H1 (cell line): Measurements from ENCODE around the gene TDRKH. TPM values are rescaled to one million over a fixed set of nuclear protein-coding genes. Genes with fewer than 3 reads are reported as not detected.

ENCODE experiments used
- CTCF ChIA-PET: fragments of 300-600 bp; sonication (Branson Sonifier 250); formaldehyde crosslinking; loops from one replicate; lab custom pipeline; 2021; ENCODE audit not compliant: partially characterized antibody; lab: Charles Lee
- POLR2A ChIA-PET: fragments of 300-600 bp; sonication (Branson Sonifier 250); formaldehyde crosslinking; loops from one replicate; lab custom pipeline; 2021; ENCODE audit warnings: inconsistent platforms; ENCODE audit not compliant: partially characterized antibody; lab: Charles Lee
- DNase-seq, 2 experiments: peaks; one replicate each; pipeline versions ENCODE4 v3.0.0 to v3.0.0-alpha.2; 2010 to 2022; ENCODE audit warnings: low spot score in 2 of 2, low read depth in 1 of 2, mixed read lengths in 1 of 2
- FAIRE-seq: peaks from 2 replicates; lab custom pipeline; 2011; peaks lifted over from hg19 to GRCh38; lab: Jason Lieb, UNC
- H2AFZ ChIP-seq: 2 replicates; pipeline ENCODE4 v1.8.1; 2012; ENCODE audit warnings: low read length, inconsistent platforms
- H2AK5ac ChIP-seq: 2 replicates; pipeline ENCODE4 v1.6.1; 2013; ENCODE audit warnings: low read depth, low read length
- H2BK120ac ChIP-seq: replicated peaks from 2 replicates; pipeline ENCODE3; 2013; ENCODE audit warnings: low read depth, low read length, inconsistent platforms
- H2BK12ac ChIP-seq: 2 replicates; pipeline ENCODE4 v1.6.1; 2013; ENCODE audit warnings: low read depth, low read length
- H2BK15ac ChIP-seq: 2 replicates; pipeline ENCODE4 v1.6.1; 2013; ENCODE audit warnings: low read length
- H2BK20ac ChIP-seq: 2 replicates; pipeline ENCODE4 v1.6.1; 2013; ENCODE audit warnings: low read length
- H2BK5ac ChIP-seq: 2 replicates; pipeline ENCODE4 v1.6.1; 2013; ENCODE audit warnings: low read depth, low read length
- H3K14ac ChIP-seq: 2 replicates; pipeline ENCODE4 v1.6.1; 2013; ENCODE audit warnings: inconsistent platforms; ENCODE audit not compliant: insufficient read length
- H3K18ac ChIP-seq: 2 replicates; pipeline ENCODE4 v1.6.1; 2013; ENCODE audit warnings: low read length; ENCODE audit errors: extremely low read depth
- H3K23ac ChIP-seq: 2 replicates; pipeline ENCODE4 v1.6.1; 2013; ENCODE audit warnings: inconsistent platforms; ENCODE audit not compliant: insufficient read length
- H3K23me2 ChIP-seq: 2 replicates; pipeline ENCODE4 v1.6.1; 2013; ENCODE audit warnings: low read depth, low read length
- H3K27ac ChIP-seq: 2 replicates; pipeline ENCODE4 v1.6.1; 2011; ENCODE audit warnings: low read depth, low read length, inconsistent platforms
- H3K27me3 ChIP-seq, 4 experiments: replicated peaks in 1 of 4; 1 replicate in 1 of 4; 2 replicates in 3 of 4; pipeline versions ENCODE4 v1.6.1 to v1.8.1; 2011 to 2013; ENCODE audit warnings: low read length in 3 of 4, mild to moderate bottlenecking in 3 of 4, inconsistent platforms in 2 of 4, mixed read lengths in 2 of 4, moderate library complexity in 1 of 4; ENCODE audit not compliant: control insufficient read depth in 3 of 4, insufficient read depth in 3 of 4; ENCODE audit errors: extremely low read depth in 1 of 4
- H3K36me3 ChIP-seq, 4 experiments: 2 replicates each; pipeline versions ENCODE4 v1.6.1 to v1.8.1; 2011 to 2013; ENCODE audit warnings: mild to moderate bottlenecking in 4 of 4, low read length in 3 of 4, moderate library complexity in 2 of 4, control low read depth in 1 of 4, inconsistent platforms in 1 of 4; ENCODE audit not compliant: insufficient read depth in 4 of 4, control insufficient read depth in 2 of 4
- H3K4ac ChIP-seq: replicated peaks from 2 replicates; pipeline ENCODE3; 2013; ENCODE audit warnings: low read length, low read depth, mixed read lengths, inconsistent platforms; ENCODE audit not compliant: insufficient read length
- H3K4me1 ChIP-seq, 4 experiments: replicated peaks in 1 of 4; 1 replicate in 1 of 4; 2 replicates in 3 of 4; pipeline versions ENCODE4 v1.6.1 to v1.8.1; 2011 to 2013; ENCODE audit warnings: low read length in 3 of 4, inconsistent platforms in 2 of 4, mixed read lengths in 1 of 4; ENCODE audit not compliant: insufficient read depth in 4 of 4, control insufficient read depth in 3 of 4
- H3K4me2 ChIP-seq, 2 experiments: 2 replicates each; pipeline versions ENCODE4 v1.6.1 to v1.8.1; 2011 to 2013; ENCODE audit warnings: low read depth in 2 of 2, low read length in 2 of 2, control low read depth in 1 of 2, inconsistent platforms in 1 of 2, mild to moderate bottlenecking in 1 of 2; ENCODE audit not compliant: insufficient read depth in 1 of 2
- H3K4me3 ChIP-seq, 4 experiments: fragments of 200-600, 300-600 bp in 1 of 4; sonication (generic), shearing (Covaris generic), sonication (Bioruptor Twin) in 1 of 4; 2 replicates each; pipeline versions ENCODE4 v1.5.1 to v1.8.1; 2011 to 2016; ENCODE audit warnings: low read length in 4 of 4, low read depth in 3 of 4, control low read depth in 2 of 4, inconsistent platforms in 2 of 4, mild to moderate bottlenecking in 2 of 4, mixed read lengths in 1 of 4, moderate library complexity in 1 of 4; ENCODE audit not compliant: insufficient read depth in 2 of 4; ENCODE audit errors: extremely low read depth in 1 of 4
- H3K56ac ChIP-seq: replicated peaks from 2 replicates; pipeline ENCODE3; 2013; ENCODE audit warnings: low read depth, mild to moderate bottlenecking, mixed read lengths, low read length, inconsistent platforms; ENCODE audit not compliant: insufficient read length
- H3K79me1 ChIP-seq: 2 replicates; pipeline ENCODE4 v1.6.1; 2013; ENCODE audit warnings: low read depth, low read length, control low read depth
- H3K79me2 ChIP-seq, 2 experiments: 2 replicates each; pipeline versions ENCODE4 v1.6.1 to v1.8.1; 2012 to 2013; ENCODE audit warnings: low read length in 2 of 2, mild to moderate bottlenecking in 2 of 2, inconsistent platforms in 1 of 2; ENCODE audit not compliant: insufficient read depth in 2 of 2, control insufficient read depth in 1 of 2
- H3K9ac ChIP-seq, 4 experiments: replicated peaks in 1 of 4; 1 replicate in 1 of 4; 2 replicates in 3 of 4; pipeline versions ENCODE4 v1.6.1 to v1.8.1; 2011 to 2013; ENCODE audit warnings: low read depth in 3 of 4, low read length in 3 of 4, control low read depth in 2 of 4, mild to moderate bottlenecking in 2 of 4, moderate library complexity in 2 of 4, inconsistent platforms in 1 of 4; ENCODE audit errors: extremely low read depth in 1 of 4
- H3K9me3 ChIP-seq, 2 experiments: 2 replicates each; pipeline versions ENCODE4 v1.6.1 to v1.8.1; 2012 to 2013; ENCODE audit warnings: mild to moderate bottlenecking in 2 of 2, moderate library complexity in 2 of 2, control low read depth in 1 of 2, inconsistent platforms in 1 of 2, low read depth in 1 of 2, low read length in 1 of 2, mixed read lengths in 1 of 2; ENCODE audit not compliant: insufficient read depth in 2 of 2
- H4K20me1 ChIP-seq, 2 experiments: replicated peaks in 1 of 2; 2 replicates each; pipeline versions ENCODE3 to v1.8.1; 2011 to 2013; ENCODE audit warnings: inconsistent platforms in 2 of 2, low read length in 2 of 2, mild to moderate bottlenecking in 1 of 2; ENCODE audit not compliant: insufficient read depth in 2 of 2, control insufficient read depth in 1 of 2
- H4K5ac ChIP-seq: 2 replicates; pipeline ENCODE4 v1.6.1; 2013; ENCODE audit warnings: low read length, low read depth, mixed read lengths, inconsistent platforms; ENCODE audit not compliant: insufficient read length
- H4K8ac ChIP-seq: 2 replicates; pipeline ENCODE4 v1.8.0; 2013; ENCODE audit warnings: mild to moderate bottlenecking, moderate library complexity, low read length, inconsistent platforms; ENCODE audit not compliant: insufficient read depth; ENCODE audit errors: extremely low read depth
- H4K91ac ChIP-seq: replicated peaks from 2 replicates; pipeline ENCODE3; 2013; ENCODE audit warnings: low read length, mixed read lengths, inconsistent platforms; ENCODE audit not compliant: insufficient read length
- BACH1 ChIP-seq: IDR thresholded peaks from 2 replicates; pipeline ENCODE4 v1.6.1; 2012; ENCODE audit warnings: low read length, improper control_type of control experiment
- BRCA1 ChIP-seq: IDR thresholded peaks from 2 replicates; pipeline ENCODE4 v1.6.1; 2012; ENCODE audit warnings: low read depth, low read length, improper control_type of control experiment
- CHD1 ChIP-seq: IDR thresholded peaks from 2 replicates; pipeline ENCODE4 v1.6.1; 2012; ENCODE audit warnings: low read depth, low read length, improper control_type of control experiment
- HDAC2 ChIP-seq, 2 experiments: fragments of 300-600 bp in 1 of 2; sonication (generic) in 1 of 2; IDR thresholded peaks; 2 replicates each; pipeline ENCODE4 v1.6.1; 2011 to 2012; ENCODE audit warnings: low read depth in 2 of 2, low read length in 2 of 2, mild to moderate bottlenecking in 2 of 2, moderate library complexity in 2 of 2, borderline replicate concordance in 1 of 2, inconsistent platforms in 1 of 2
- MAX ChIP-seq: IDR thresholded peaks from 2 replicates; pipeline ENCODE4 v1.6.1; 2012; ENCODE audit warnings: inconsistent platforms
- POLR2AphosphoS5 ChIP-seq: IDR thresholded peaks from 2 replicates; pipeline ENCODE4 v1.6.1; 2011; ENCODE audit warnings: low read depth, low read length
- RNF2 ChIP-seq: fragments of 200-900, 300-1000 bp; sonication (generic); IDR thresholded peaks from 2 replicates; pipeline ENCODE4 v1.7.1; 2016; ENCODE audit warnings: borderline replicate concordance, low read depth, mild to moderate bottlenecking, antibody characterized with exemption, low read length; ENCODE audit not compliant: poor library complexity, severe bottlenecking; ENCODE audit errors: missing control alignments
- SAP30 ChIP-seq: fragments of 300-600 bp; sonication (generic); IDR thresholded peaks from 2 replicates; pipeline ENCODE4 v1.7.1; 2012; ENCODE audit warnings: low read length, moderate library complexity, mild to moderate bottlenecking, inconsistent platforms; ENCODE audit not compliant: insufficient read depth, insufficient replicate concordance
- SRF ChIP-seq: IDR thresholded peaks from 2 replicates; pipeline ENCODE4 v1.6.1; 2011; ENCODE audit warnings: mild to moderate bottlenecking, low read depth, low read length, moderate library complexity
- TAF1 ChIP-seq: IDR thresholded peaks from 2 replicates; pipeline ENCODE4 v1.6.1; 2011; ENCODE audit warnings: mild to moderate bottlenecking, low read depth, low read length
- TEAD4 ChIP-seq: IDR thresholded peaks from 2 replicates; pipeline ENCODE4 v1.6.1; 2012; ENCODE audit warnings: low read depth, low read length, inconsistent platforms, mixed read lengths
- WGBS, 2 experiments: shearing (Covaris generic) in 1 of 2; methylation state at CpG; one replicate each; pipeline versions ENCODE4 v1.1.6 to v1.1.7; 2013 to 2015; ENCODE audit warnings: low lambda C conversion rate in 2 of 2, mixed read lengths in 2 of 2, inconsistent platforms in 1 of 2, low coverage in 1 of 2, missing lambda C conversion rate in 1 of 2; ENCODE audit not compliant: insufficient replicate concordance in 2 of 2, insufficient coverage in 1 of 2, insufficient read length in 1 of 2; ENCODE audit errors: extremely low coverage in 1 of 2, missing lambda C conversion rate in 1 of 2; 5-methylcytosine and 5-hydroxymethylcytosine counted together
- polyA plus RNA-seq, 7 experiments: library from polyadenylated mRNA; depleted of rRNA in 3 of 7; stranded (reverse) in 5 of 7; unstranded in 2 of 7; fragments of >200 nt in 5 of 7; fragments of 200-250 nt in 2 of 7; gene quantifications; 1 replicate in 5 of 7; 2 replicates in 1 of 7; 4 replicates in 1 of 7; pipeline versions ENCODE4 v1.2.1 to v1.2.3, GENCODE V29; 2011 to 2013; ENCODE audit warnings: missing spikeins in 2 of 7, mixed read lengths in 2 of 7
- total RNA-seq: library from RNA; stranded (reverse); fragmentation: NEBNext Ultra II Directional; extraction: Animal tissue kit (Norgen Biotek cat#: 25700); gene quantifications from 2 replicates; pipeline ENCODE4 v1.2.1, GENCODE V29; 2021
- TF ChIP-seq, protein P1 (sequence below): IDR thresholded peaks from 2 replicates; pipeline ENCODE4 v1.6.1; 2011; ENCODE audit warnings: low read length, improper control_type of control experiment

Gene TDRKH
- total and polyA plus RNA-seq, 2 of the 8 experiments (the other 6 are each of a cell fraction or from before 2014, with no cell fraction given), result 9.9 to 26.1 TPM

- no peak for FAIRE-seq
- POLR2A ChIA-PET, result no interaction called here
- Histone ChIP-seq H2AK5ac (no peak overlapping the region), H2BK20ac (no peak overlapping the region), H3K4ac (no peak overlapping the region), H2BK15ac (no peak overlapping the region), H2BK120ac (no peak overlapping the region), H3K14ac (no peak overlapping the region), H4K5ac (no peak overlapping the region), H3K9ac (no peak overlapping the region), H3K23me2 (no peaks in the 10 kb centered on the region; the same call in 1 of the 2 replicates), H3K27me3 (no peaks in the 10 kb centered on the region), H3K9me3 (no peaks in the 10 kb centered on the region), H3K36me3 (no peaks in the 10 kb centered on the region), H3K4me2 (no peak overlapping the region), H3K79me1 (no peaks in the 10 kb centered on the region), H4K91ac (no peak overlapping the region), H3K56ac (no peak overlapping the region), H3K27ac (no peak overlapping the region), H2AFZ (no peak overlapping the region), H2BK12ac (no peak overlapping the region), H4K20me1 (no peaks in the 10 kb centered on the region), H3K4me3 (no peak overlapping the region), H4K8ac (no peak overlapping the region; the same call in 1 of the 2 replicates), H3K18ac (no peak overlapping the region), H2BK5ac (no peak overlapping the region), H3K23ac (no peak overlapping the region), H3K79me2 (no peaks in the 10 kb centered on the region), H3K4me1 (peaks cover 0 to 1% (median 0%) of the 10 kb centered on the region in 4 experiments; a peak in 1 of 7 replicates)
- WGBS, 2 experiments, result 94% methylated on average over 8 of the region's 8 CpGs; no CpG with 5 or more reads in 1 of the 2 experiments
- no peak for DNase-seq
- CTCF ChIA-PET, result interaction anchor here (1.1 to 1.6 kb wide), 3 partner anchors 8 to 153 kb away, joined by 3 to 5 read pairs (median 3); no protein-coding TSS in a partner anchor
- TF ChIP-seq BACH1 (no peak), RNF2 (no peak), BRCA1 (no peak), SAP30 (no peak), SRF (no peak), MAX (no peak), CHD1 (no peak), HDAC2 (IDR thresholded peaks at IDR 0.05; ENCODE audit: borderline replicate concordance in 1 of 2, low read depth in 2 of 2, low read length in 2 of 2) (no peak), TAF1 (no peak), POLR2AphosphoS5 (no peak), TEAD4 (no peak)
- TF ChIP-seq, protein P1, sequence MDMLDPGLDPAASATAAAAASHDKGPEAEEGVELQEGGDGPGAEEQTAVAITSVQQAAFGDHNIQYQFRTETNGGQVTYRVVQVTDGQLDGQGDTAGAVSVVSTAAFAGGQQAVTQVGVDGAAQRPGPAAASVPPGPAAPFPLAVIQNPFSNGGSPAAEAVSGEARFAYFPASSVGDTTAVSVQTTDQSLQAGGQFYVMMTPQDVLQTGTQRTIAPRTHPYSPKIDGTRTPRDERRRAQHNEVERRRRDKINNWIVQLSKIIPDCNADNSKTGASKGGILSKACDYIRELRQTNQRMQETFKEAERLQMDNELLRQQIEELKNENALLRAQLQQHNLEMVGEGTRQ, result no peak
Observed at GRCh38 chr1:151814971-151815545, 24.8 kb upstream of the TDRKH start.
